8988T (cell line): Measurements from ENCODE around the gene TMEM229B.

Source experiments
- DNase-seq: peaks from one replicate; pipeline ENCODE4 v3.0.0; 2011

The TMEM229B gene

DNA sequence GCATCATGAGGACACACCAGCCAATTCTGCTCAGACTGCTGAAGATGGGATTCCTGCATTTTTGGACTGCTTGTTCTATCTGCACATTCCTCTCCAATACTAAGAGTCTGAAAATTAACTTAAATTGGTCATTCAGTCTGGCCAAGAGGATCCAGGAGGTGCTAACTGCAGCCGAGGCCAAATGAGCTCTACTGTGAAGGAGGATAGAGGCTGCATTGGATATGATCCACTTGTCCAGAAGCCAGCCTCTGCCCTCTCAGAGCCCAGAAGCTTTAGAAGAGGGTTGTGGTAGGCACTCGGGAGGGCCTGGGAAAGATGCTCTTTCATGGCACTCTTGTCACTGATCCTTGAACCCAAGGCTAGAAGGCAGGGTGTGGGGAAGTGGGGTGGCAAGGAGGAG lies 39.4 kb downstream of the TMEM229B start:
- DNase-seq, result no peak

DNA sequence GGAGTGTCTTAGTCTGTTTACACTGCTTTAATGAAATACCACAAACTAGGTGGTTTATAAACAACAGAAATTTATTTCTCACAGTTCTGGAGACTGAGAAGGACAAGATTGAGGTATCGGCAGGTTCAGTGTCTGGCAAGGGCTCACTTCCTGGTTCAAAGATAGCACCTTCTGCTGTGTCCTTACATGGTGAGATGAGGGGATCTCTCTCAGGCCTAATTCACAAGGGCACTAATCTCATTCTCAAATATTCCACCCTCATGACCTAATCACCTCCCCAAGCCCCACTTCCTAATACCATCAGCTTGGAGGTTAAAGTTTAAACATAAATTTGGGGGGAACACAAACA lies 41.5 kb downstream of the TMEM229B start:
- no peak for DNase-seq

DNA sequence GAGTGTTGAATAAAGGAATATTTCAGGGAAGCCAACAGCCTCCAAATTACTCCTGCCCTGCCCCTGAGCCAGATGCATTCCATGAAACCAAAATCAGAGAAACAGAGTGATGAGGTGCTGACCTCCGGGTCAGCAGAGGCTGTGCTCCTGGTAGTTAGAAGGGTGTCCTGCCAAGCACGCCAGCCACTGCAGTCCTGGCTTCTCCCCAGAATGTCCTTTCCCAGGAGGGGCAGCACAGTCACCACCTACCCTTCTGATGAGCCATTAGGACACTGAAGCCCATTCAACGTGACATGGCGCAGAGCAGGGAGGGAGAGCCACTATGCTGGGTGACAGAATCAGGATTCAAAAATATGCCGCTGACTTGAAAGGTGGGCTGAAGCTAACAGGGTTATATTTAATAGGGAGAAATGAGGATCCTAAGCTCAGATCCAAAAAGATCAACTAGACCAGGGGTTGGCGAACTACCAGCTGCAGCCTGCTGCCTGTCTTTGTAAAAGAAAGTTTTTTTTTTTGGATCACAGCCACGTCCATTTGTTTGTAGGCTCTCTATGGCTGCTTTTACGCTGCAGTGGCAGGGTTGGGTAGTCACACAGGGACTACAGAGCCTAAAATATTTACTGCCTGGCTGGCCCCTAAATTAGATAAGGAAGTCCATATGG lies 42.0 kb downstream of the TMEM229B start:
- DNase-seq, result no peak

- no peak for DNase-seq
Observed at GRCh38 chr14:67444395-67444794, 44.1 kb downstream of the TMEM229B start.

- DNase-seq, result no peak
Observed at GRCh38 chr14:67442139-67442906, 46.2 kb downstream of the TMEM229B start.

- no peak for DNase-seq
Observed at GRCh38 chr14:67441672-67442071, 46.8 kb downstream of the TMEM229B start.

GRCh38 chr14:67441256-67441655 lies 47.3 kb downstream of the TMEM229B start:
- no peak for DNase-seq

DNA sequence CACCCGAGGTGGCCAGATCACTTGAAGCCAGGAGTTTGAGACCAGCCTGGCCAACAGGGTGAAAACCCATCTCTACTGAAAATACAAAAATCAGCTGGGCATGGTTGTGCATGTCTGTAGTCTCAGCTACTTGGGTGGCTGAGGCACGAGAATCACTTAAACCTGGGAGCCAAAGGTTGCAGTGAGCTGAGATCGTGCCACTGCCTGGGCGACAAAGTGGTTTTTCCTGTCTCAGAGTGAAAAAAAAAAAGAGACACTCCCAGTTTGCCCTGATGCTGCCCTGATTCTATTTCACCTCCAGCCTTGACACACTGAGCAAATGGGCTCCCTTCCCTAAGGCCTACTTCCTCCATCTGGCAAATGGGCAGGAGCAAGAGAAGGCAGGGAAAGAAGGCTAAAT lies 48.0 kb downstream of the TMEM229B start:
- DNase-seq, result no peak

DNA sequence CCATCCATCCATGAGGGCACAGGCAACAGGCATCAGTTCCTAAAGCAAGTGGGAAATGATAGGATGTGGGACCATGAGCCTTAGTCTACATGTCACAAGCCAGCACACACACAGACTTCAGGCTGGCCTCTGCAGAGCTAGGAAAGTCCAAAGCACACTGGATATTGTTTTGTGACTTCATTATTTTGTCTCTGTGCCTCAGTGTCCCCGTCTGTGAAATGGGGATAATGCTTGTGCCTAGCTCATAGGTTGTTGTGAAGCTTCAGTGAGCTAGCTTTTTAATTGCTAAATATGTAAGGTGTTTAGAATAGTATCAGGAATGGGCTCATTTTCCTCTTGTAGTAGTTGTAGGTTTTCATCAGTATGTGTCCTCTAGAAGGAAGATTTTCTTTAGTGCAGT lies 49.6 kb downstream of the TMEM229B start:
- no peak for DNase-seq

DNA sequence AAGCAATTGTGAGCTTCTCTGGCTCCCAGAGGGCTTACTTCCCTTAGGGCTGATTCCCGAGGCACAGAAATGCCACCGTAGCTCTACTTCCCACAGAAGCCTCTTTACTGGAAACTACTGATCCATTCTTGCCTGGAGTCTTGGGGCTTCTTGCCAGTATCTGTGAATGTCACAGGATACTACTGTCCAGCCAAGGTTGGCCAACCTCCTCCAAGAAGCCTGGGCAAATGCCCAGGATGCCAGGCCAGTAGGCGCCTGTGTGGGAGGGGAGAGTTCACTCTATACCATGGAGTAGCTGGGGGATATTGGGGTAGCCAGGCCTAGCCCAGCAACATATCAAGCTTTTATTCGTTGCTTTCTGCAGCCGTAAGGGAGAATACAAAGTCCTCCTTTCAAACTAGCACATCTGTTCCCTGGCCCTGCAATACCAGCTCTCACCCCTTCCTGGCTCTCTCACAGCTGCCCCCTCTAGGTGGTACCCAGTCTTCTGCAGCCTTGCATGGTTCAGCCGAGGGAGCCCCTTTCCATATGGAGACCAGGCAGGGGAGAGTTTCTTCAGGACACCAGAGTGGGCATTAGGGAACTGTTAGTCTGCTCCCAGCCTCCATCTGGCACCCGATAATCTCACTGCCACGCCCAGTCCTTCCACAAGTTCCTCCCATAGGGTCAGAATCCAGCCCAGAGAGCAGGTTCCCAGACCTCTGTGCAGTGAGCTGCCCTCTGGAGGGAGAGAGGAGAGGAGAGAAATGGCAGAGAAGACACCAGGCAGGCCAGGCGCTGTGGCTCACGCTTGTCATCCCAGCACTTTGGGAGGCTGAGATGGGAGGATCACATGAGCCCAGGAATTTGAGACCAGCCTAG lies 52.3 kb downstream of the TMEM229B start:
- no peak for DNase-seq

GRCh38 chr14:67435603-67436002 lies 52.9 kb downstream of the TMEM229B start:
- DNase-seq, result no peak

DNA sequence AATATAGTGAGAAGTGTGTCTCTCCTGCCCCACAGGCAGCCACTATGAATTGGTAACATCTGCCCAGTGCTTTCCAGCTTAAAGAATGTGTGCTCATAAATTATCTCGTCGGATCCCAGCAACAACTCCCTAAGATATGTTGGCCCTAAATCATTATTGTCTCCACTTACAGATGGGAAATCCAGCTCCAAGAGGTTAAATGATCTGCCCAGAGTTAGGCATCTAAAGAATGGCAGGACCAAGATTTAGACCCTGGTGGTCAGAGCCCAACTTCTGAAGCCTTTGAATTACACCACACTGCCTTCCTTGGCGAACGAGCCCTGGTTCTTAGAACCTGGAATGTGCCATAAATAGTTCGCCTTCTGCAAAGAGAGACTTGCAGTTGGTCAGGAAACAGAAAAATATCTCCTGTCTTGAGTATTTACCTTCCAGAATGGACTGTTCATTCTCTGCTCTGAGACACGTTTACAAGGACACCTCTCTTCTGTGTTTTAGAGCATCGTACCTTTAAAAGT lies 56.4 kb downstream of the TMEM229B start:
- DNase-seq, result no peak

- no peak for DNase-seq
Observed at GRCh38 chr14:67429510-67430205, 58.9 kb downstream of the TMEM229B start.

GRCh38 chr14:67428501-67429031 lies 60.0 kb downstream of the TMEM229B start:
- DNase-seq, result no peak

GRCh38 chr14:67426983-67427606 lies 61.4 kb downstream of the TMEM229B start:
- DNase-seq, result peak; percentile 73

- no peak for DNase-seq
Observed at GRCh38 chr14:67426161-67426560, 62.4 kb downstream of the TMEM229B start.

DNA sequence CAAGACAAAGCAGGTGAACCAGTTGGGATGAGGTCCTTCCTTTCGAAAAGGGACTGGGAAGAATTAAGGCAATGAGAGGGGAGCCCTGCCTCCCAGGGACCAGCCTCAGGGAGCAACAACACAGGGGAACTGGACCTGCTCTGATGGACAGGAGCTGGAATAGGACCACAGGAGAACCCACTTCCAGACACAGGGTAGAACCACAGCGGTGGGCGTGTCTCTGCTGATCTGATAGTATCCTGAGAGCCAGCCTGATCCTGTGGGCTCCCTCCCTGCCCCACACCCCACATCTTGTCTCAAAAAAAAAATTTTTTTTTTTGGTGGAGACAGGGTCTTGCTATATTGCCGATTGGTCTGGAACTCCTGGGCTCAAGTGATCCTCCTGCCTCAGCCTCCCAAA lies 62.9 kb downstream of the TMEM229B start:
- no peak for DNase-seq

GRCh38 chr14:67424539-67424938 lies 64.0 kb downstream of the TMEM229B start:
- DNase-seq, result no peak

DNA sequence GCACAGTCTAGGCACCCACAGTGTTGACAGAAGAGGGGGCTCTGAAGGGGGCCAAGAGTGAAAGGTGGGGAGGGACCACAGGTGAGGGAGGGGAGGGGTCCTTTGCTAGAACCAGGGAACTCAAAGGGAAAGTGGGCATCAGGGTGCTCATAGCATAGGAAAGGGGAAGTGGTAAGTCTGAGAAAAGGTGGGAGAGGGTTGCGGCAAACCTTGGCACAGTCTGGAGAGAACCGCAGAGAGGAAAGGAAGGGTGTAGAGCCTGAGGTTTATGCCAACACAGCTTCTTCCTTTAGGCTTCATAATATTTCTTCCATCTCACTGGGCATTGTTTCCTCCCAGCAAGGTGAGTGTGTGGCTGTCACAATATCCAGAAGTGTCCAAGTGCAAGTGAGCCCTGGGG lies 65.1 kb downstream of the TMEM229B start:
- no peak for DNase-seq

- DNase-seq, result no peak
Observed at GRCh38 chr14:67421356-67422224, 66.9 kb downstream of the TMEM229B start.
